ENCODE results near the gene HOXD9.

Gene HOXD9

GRCh38 chr2:176156807-176157498 is 34.4 kb downstream of the HOXD9 start, which contains the start of gene HOXD3:
Gene HOXD3 (plus strand): TSS chr2:176157307. CDS start chr2:176169115, 11,808 bp downstream.
- DNase-seq, result peak; percentile 30

DNA sequence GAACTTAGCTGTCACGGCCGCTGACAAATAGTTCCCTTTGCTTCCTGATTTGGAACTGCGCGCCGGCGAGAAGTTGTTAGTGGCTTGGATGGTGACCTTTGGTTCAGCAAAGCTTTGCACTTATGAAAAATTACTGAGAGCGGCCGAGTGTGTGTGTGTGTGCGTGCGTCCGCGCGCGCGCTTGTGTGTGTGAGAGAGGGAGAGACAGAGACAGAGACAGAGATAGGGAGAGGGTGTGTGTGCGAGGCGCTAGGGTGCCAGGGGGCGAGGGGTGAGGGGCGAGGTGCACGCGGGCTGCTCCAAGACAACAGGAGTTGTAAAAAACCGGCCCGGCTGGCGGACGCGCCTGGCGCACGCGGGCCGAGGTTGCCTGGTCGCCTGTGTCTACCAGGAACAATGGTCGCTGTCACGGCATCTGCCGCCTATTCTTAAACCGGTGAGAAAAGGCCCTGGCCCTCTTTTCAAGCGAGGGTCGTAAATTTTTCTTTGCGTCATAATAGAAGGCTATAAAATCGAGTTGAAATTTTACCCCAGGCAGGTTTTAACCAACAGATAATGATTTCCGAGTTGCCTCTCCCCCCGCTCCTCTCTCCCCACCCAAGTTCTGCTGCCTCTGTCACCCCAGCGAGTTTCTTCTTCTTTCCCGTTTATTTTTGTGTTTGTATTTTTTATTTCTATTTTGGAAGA is 35.1 kb downstream of the HOXD9 start:
- peak; percentile 60 for DNase-seq

DNA sequence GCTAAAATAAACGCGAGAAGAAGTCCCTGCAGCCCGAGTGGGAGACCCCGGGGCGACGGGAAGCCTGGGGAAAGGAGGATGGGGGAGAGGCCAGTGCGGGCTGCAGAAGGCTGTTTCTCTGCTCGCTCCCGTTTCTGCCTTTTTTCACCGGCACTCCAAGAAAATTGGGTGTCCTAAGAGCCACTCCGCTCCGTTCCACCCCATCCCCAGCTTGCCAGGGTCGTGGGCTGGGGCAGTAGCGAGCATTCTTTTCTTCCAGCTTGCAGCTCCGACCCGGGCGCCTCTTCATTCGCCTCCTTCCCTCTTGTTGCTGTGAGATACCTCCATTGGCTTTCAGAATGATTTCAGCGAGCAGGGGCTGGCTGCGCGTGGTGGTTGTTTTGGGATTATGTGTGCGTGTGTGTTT is 35.7 kb downstream of the HOXD9 start:
- DNase-seq, result peak; percentile 23

- DNase-seq, result no peak
These were observed 36.5 kb downstream of the HOXD9 start for GRCh38 chr2:176158855-176159662.

DNA sequence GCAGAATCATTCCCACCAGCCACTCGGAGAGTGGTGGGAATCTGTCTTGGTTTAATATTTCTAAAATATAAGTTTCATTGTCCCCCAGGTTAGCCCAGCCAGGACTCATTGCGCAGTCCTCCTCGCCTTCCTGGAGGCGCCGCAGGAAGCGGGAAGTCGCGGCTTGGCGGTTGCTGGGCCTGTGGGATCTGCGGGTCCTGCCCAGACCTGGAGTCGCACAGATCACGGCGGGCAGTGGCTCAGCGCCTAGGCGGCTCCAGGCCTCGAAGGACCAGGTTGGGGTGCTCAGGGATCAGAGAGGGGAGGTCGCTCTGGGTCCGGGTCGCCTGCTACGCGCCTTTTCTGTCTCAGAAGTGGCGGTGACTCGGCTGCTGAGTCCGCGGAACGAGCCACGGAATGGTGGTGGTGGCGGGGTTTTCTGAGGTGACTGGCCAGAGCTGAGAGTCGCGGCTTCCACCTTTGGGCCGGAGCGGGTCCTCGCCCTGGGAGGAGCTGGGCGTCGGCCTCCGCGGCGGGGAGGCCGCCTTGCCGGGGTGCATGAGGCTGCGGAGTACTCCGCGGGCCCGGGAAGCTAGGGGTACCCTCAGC is 37.2 kb downstream of the HOXD9 start:
- DNase-seq, result no peak

DNA sequence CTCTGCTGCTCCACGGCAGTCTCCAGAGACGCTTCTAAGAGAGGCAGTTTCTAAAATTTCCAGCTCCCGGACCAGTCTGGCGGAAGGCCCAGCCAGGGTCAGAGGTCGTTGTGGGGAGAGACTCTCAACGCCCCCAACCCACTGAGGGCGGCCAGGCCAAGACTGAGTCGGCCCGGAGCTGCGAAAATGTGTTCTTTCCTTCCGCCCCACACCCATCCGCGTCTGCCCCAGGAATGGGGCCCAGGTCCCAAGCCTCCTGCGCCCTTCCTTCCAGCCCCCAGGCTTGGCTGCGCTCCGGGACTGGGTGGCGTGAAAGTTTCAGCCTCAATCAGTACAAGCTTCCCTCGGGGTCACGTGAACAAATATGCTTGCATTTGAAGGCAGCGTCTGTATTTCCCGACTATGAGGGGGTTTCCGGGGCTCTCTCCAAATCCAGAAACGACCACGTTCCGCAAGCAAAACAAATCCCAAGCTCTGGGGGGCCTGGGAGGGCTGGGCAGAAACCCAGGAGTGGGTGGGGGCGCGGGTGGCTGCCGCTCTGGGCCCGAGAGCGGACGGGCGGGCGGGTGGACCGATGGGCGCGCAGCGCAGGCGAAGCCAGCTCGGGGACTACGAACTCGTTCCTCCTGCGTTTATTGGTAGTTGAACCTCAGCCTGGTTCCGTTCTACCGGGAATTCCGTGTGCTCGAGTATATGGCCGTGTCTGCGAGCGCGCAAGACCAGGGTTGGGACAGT is 37.9 kb downstream of the HOXD9 start:
- DNase-seq, result no peak

GRCh38 chr2:176160986-176161824 is 38.7 kb downstream of the HOXD9 start:
- no peak for DNase-seq

GRCh38 chr2:176161825-176162626 is 39.5 kb downstream of the HOXD9 start:
- no peak for DNase-seq

GRCh38 chr2:176162911-176163671 is 40.6 kb downstream of the HOXD9 start:
- no peak for DNase-seq

DNA sequence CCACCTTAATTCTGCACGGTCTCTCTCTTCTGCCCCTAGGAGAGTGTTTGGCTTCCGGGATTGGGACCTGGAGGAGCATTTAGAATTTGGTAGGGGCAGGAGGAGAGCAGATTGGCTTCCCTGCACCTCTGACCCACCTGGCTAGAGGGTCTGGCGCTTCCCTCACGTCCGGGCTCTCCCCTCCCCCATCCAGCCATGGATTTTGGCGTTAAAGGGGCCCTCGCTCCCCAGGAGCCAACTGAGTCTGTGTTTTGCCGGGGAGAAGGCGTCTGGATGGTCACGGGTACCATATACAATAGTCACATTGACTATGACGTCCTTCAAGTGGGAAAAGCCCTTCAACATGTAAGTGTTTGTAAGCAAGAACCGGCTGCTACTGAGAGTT is 41.1 kb downstream of the HOXD9 start:
- DNase-seq, result peak; percentile 51

DNA sequence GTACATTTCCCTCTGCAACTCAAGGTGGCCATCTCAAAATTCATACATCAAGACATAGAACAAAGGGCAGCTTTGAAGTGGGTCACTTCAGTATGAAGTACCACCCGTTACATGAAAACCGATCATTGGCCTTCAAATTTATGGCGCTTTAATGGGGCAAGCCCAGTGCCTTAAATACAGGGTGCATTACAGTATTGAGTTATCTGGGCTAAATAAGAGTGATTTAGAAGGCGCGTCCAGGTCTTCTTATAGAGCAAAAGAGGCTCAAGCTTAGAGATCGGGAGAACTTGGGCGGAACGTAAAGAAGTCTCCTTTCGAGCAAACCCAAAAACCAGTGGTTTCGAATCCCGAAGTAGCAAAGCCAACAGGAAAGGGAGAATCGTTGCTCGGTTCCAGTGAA is 41.7 kb downstream of the HOXD9 start:
- DNase-seq, result no peak

- DNase-seq, result no peak
These were observed 42.3 kb downstream of the HOXD9 start for GRCh38 chr2:176164611-176165369.

DNA sequence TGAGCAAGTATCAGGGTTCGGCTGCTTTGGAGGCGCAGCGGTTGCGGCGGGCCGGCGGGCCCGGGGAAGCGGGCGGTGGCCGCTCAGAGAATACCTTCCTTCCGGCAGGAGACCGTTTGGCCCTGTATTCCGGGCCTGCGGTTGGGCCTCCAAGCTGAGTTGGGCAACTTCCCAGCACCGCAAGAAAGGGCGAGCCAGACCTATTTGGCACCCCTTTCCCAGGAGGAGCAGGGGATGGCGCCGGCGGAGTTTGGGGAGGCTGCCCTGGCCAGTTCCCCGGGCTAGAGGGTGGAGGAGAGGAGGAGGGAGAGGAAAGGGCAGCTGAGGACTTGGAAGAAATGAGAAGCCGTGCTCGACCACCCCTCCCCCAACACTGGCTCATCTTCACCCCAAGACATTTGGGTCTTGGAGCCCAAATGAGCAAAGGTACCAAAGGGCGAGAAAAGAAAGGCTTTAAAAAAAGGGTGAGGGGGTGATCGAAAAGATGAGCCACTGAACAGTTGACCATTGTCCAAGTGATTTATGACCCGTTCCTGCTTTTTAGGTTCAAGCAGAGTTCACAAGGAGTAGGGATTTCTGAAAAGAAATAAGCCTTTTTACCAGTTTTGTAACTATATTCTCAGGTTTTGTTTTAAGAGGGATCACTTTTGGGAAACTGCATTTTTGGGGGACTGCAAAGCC is 43.0 kb downstream of the HOXD9 start:
- no peak for DNase-seq

DNA sequence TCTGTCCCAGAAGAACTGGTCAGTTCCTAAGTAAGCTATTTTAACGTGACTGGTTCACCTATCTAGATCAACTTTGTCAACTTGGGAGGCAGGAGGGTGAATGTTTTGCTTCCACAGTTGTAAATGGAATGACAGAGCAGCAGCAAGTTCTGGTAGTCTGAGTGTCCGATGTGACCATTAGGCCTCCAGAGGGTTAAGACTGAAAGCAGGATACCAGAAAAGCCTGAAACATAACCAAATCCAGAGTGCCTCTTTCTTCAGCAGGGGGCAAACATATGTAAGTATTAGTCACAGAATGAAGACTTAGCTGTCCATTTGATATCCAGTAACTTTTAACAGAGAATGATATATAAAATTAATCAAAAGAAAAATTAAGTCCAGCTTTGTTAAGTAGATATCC is 43.8 kb downstream of the HOXD9 start:
- DNase-seq, result no peak

- DNase-seq, result no peak
These were observed 44.9 kb downstream of the HOXD9 start for GRCh38 chr2:176167398-176167797.

GRCh38 chr2:176169181-176169580 is 46.7 kb downstream of the HOXD9 start:
- DNase-seq, result no peak

DNA sequence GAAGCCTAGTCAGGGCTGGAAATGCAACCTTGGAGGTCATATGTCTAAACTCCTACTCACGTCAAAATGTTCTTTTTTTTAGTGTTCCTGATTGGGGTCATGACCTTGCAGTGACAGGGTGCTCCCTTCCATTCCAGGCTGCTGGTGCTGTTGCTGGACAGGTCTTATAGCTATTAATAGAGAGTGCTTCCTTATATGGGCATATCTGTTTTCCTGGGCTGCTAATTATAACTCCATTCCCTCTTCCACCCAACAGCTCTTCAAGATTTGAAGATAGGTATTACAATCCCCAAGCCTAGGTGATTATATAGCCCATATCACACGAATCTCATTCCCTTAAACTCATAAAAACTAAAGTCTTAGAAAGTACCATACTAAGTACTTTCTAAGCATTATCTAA is 47.2 kb downstream of the HOXD9 start:
- no peak for DNase-seq

DNA sequence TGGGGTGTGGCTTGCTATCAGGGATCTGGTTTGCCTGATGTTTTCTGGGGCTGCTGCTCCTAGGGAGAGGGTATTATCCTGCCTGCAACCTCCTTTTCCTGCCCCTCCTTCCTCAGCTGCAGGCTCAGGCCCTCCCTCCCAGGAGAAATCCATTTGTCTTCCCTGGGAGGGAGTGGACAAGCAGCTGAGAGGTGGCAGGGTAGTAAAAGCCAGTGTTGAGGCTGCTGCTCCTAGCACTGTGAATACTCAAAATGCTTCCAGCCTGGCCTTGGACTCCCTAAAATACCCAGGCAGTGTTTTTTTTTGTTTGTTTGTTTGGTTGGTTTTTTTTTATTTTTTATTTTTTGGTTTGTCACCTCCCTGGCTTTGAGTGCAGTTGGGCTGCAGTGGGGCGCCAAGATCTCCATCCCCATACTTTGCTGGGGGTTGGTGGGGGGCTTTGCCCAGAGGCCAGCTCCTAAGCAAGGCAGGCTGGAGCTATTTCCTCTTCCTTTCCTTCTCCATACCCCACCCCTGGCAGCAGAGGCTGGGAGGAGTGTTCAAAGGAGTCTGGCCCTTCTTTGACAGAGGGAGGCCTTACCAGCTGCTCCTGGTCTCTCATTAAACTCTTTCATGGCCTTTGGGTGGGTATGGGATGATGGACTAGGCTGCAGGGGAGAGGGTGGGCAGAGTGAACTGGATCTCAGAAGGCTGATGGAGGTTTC is 48.2 kb downstream of the HOXD9 start:
- DNase-seq, result no peak

Data from NCI-H510A (cell line).